HT-29 (cell line): ENCODE measurements around the gene IL7R. TPM values are rescaled to one million over a fixed set of nuclear protein-coding genes. Genes with fewer than 3 reads are reported as not detected.
"Not testable (repeated sequence)": the region's sequence is repeated elsewhere in the genome, so short reads cannot be mapped to it uniquely, and the experiment has no call there.

Source experiments
- DNase-seq: peaks from one replicate; pipeline ENCODE4 v3.0.0-alpha.2; 2015; ENCODE audit warnings: low spot score
- total RNA-seq: library from RNA; depleted of rRNA; stranded (reverse); fragments of >200 nt; shearing (Covaris generic); gene quantifications from 2 replicates; pipeline ENCODE4 v1.2.3, GENCODE V29; 2014

Gene IL7R
- total RNA-seq, 1 experiment from 2014 or later = not detected

DNA sequence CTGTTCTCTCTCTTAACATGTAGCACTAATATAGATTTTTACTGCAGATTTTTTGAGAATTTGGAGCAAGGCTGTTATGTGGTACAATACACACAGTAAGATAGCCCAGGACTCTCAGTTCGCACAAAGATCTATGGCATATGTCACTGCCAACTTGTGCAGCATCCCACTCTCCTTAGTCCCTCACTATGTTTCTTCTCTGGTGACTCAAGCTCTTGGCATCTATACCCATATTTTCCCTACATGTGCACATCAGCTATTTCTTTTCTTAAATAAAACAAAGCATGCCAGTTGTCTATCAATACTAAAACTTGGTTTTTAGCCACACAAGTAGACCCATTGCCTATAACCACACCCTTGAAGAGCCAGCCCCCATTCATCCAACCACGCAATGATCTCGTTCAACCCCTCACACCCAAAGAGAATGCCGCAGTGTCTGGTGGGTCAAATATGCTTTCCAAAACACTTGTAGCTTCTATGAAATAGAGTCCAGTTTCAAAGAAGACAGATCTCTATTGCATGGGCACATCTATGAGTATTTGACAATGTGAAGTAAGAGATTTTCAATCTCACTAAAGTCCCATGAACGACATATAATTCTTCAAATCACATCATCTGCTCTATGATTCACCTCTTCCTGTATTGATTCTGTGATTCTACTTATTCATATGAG is 18.2 kb upstream of the IL7R start:
- DNase-seq = no peak

DNA sequence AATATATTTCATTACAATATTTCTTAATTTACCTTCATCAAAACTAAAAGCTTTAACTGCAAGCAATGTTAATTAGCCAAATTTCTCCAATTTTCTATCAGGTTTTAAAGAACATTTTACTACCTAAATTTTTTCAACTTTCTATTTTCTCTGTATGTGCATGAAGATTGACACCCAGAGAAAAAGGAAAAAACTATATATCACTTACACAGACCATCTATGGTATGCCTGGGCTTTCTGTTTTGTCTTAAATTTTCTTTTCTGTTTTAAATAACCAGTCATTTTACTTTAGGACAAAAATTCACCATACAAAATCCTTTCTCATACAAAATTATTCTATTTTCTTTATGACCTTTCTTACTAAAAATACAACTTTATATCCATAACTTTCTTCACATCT is 13.8 kb upstream of the IL7R start:
- DNase-seq = no peak

DNA sequence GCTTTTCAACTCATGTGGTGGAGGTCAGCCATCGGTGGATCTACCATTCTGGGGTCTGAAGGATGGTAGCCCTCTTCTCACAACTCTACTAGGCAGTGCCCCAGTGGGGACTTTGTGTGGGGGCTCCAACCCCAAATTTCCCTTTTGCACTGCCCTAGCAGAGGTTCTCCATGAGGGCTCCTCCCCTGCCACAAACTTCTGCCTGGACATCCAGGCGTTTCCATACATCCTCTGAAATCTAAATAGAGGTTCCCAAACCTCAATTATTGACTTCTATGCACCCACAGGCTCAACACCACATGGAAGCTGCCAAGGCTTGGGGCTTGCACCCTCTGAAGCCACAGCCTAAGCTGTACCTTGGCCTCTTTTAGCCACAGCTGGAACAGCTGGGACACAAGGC is 11.2 kb upstream of the IL7R start:
- DNase-seq = not testable (repeated sequence)

DNA sequence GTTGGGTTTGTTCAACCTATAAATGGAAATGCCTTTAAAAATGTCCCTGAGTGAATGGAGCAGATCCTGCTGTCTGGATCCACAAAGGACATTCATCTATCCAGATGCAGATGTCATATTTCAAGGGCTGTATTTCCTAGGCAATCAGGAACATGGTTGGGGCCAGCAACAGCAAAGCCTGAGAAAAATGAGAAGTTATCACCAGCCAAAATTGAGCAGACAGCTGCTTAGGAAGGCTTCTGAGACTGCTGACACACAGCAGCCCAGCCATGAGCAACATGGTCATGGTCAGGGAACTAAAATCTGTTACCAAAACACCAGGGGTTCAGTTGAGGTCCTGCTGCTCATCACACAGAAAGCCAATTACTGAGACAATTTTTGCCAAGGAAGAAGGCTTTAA is 9.2 kb upstream of the IL7R start:
- no peak for DNase-seq

DNA sequence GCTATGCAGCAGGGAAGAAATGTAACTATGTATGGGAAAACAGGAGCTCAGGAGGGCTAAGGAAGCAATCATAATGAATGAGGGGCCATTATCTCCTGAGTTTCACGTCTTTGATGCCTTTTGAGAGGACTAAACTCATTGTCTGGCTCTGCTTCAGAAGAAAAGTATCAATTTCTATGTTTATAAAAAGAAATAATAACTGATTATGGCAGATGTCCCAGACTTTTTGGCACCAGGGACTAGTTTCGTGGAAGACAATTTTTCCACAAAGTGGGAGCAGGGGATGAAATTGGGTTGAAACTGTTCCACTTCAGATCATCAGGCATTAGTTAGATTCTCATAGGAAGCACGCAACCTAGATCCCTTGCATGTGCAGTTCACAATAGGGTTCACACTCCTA is 8.7 kb upstream of the IL7R start:
- DNase-seq = no peak

DNA sequence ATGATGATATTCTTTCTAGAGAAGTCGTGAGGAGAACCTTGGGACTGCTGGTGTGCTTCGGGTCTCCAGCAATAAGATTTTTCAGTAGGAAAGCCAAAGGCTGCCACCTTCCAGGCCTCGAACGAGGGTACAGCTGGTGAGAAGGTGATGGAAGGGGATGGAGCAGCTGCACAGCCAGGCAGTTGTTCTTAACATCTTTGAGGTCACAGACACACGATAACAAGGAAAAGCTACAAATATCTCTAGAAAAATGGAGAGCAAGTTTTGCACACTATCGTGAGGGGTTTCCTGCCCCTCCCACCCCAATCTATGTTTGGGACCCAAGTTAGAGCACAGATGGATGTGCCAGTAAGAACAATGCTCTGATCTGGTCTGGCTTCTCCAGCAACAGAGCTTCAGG is 6.8 kb upstream of the IL7R start:
- DNase-seq = no peak

DNA sequence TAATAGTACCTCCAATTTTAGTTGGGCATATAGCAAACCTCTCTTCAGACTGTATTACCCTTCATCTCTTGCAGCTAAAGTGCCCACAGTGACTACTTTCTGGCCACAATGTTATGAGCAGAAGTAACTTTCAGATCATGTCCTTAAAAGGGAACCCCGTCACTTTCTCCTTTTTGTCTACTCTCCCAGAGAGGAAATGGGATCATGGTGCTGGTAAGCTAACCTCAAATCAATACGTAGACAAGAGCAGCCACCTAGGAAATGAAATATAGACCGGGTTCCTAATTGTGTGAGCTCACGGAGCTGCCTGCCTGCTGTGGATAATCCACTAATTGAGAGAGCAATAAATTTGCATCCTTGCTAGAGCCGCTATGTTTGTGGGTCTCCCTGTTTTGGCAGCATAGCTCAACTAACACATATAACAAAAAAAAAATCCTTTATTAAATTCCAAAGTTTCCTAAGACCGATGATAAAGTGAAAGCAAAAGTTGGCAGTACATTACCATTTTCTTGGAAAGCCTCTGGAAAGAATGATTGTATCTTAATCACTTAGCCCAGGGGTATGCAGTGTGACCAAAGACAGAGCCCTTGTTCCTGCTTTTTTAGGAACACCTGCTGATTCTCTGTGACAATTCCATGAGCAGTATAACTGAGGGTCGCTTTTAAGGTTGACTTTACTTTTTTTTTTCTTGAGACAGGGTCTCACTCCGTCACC is 5.6 kb upstream of the IL7R start:
- DNase-seq = no peak

DNA sequence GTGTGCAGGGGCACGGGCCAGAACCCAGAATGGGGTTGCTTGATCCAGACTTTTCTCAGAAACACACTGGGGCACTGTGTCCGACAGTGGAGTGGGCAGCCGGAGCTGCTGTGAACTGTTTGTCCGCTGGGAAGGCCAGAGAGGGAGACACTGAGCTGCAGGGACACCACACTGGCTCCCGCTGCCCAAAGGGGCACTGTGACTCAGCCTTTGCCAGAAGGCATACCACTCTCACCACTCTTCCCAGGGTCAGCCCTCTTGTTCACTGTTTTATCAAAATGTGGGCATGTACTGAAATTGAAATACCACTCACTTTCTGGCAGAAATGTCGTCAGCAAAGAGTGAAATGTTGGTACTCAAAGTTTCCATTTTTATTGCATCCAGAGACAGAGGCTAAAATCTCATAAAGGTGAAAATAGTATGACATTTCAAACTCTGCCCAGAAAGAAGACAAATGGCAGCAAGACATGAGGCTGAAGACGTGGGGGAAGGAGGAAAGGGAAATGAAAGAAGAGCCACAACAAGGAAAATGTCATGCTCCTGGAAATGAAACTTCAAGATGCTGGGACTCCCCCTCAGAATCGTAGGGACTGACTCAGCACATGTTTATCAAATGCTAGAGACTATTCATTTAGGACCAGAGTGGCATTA is 4.5 kb upstream of the IL7R start:
- no peak for DNase-seq

DNA sequence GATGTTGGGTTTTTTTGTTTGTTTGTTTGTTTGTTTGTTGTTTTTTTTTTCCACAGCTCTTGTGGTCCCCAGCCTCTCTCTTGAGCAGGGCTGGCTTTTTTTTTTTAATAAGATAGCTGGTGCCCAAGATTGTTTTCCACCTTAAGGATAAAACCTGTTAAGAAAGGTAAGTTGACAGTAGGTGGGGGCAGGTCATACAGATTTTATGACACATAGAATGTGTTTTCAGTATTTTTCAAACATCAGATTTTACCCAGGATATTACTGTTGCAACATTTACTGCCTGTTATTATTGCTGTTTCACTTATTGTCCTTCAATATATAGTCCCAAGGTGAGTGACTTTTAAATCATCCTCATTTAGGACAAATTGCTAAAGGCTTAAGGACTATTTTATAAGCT is 3.9 kb upstream of the IL7R start:
- no peak for DNase-seq

DNA sequence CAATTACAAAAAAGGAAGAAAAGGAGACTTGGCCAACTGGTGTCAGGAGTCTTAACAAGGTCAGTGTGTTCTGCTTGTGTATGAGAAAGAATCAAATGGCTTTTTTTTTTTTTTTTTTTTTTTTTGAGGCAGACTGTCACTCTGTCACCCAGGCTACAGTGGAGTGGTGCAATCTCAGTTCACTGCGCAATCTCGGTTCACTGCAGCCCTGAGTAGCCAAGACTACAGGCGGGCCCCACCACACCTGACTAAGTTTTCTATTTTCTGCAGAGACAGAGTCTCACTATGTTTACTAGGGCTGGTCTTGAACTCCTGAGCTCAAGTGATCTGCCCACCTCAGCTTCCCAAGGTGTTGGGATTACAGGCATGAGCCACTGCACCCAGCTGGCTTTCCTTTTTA is 3.1 kb upstream of the IL7R start:
- no peak for DNase-seq

DNA sequence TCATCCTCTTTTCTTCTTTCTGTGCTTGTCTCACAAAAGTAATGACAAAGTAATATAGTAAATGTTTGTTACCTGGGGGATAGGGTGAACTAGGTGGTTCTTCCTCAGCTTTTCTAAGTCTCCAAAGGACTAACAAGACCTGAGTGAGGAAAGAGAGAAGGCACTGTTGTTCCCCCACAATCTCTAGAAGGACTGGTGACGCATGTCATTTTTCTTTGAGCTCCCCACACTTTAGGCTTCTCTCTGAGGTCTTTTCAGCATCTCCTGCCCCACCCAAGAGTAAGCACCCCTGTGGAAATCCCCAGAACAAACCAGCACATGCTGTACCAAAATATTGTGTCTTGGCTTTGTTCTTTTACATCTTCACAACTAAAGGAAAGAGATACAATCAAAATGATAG is 2.4 kb upstream of the IL7R start:
- no peak for DNase-seq

DNA sequence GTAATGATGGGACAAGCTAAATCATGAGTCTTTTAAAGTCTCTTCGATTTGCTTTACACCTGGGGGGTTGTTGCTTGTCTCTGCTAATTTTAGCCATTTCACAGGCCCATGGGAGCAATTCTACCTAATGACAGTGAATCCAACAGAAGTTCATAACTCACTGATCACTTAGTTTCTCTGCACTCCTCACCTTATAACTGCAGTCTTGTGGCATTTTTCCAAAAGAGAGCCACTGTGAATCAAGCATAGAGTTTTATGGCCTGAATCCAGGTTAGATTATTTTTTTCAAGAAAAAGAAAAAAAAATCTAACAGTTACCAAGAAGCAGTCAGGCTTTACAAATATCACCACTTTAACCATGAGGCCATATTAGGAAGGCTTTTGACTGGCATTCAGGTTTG is 1.5 kb upstream of the IL7R start:
- no peak for DNase-seq

DNA sequence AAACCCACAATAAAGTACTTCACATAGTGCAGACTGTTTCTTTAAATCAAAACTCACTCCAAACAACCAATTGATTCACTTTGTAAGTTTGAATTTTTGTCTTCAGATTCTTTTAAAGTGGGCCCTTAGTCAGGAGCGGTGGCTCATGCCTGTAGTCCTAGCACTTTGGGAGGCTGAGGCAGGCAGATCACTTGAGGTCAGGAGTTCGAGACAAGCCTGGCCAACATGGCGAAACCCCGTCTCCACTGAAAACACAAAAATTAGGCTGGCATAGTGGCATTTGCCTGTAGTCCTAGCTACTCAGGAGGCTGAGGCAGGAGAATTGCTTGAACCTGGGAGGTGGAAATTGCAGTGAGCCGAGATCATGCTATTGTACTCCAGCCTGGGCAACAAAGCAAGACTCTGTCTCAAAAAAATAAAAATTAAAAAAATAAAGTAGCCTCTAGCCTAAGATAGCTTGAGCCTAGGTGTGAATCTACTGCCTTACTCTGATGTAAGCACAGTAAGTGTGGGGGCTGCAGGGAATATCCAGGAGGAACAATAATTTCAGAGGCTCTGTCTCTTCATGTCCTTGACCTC is 416 bp upstream of the IL7R start:
- DNase-seq = not testable (repeated sequence)

DNA sequence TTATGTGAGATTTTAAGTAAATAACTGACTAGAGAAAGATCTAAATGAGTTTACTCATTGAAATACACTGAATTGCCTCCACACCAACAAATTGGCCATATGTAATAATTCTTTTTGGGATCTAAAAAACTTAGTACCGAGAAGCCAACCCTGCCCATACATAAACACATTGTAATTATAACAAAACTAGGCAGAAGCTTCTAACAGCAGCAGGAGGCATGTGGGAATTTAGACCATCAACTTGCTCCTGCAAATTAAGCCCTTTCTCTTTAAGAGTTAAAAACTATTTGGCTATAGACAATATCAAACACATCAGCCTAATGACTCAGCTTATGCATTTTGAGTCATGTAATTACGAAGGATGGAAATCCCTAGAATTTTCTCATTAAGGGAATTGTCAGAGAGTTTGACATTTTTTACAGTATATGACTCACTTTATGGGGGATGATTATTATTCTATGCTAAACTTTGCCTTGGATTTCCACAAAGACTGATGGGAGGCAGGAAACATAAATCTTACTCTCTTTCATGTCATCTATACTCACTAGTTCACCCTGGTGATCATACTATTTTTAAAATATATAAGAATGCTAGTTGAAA is 1.0 kb downstream of the IL7R start:
- no peak for DNase-seq

DNA sequence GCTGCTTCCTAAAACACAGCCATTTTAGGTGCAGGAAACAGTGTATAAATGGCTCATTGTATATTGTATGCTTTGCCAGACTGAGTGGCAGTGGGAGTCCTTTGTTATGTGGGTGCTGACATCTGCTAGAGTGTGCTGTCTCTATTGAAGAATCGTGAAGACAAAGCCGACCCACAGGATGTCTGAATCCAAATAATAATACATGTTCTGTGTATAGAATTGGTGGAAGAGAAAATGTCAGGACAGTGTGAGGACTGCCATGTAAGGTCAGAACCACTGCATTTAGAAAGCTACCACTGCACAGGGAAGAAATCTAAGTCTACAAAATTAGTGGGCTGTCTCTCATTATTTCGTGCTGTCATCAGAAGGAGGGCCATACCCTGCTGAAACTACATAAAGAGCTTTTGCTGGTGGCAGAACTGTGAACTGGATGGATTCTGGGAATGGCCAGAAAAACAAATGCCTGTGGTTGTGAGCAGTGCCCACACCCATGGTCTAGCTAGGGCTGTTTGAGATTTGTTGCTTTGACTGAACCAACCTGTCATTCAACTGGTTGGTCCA is 2.5 kb downstream of the IL7R start:
- peak; percentile 16 for DNase-seq

DNA sequence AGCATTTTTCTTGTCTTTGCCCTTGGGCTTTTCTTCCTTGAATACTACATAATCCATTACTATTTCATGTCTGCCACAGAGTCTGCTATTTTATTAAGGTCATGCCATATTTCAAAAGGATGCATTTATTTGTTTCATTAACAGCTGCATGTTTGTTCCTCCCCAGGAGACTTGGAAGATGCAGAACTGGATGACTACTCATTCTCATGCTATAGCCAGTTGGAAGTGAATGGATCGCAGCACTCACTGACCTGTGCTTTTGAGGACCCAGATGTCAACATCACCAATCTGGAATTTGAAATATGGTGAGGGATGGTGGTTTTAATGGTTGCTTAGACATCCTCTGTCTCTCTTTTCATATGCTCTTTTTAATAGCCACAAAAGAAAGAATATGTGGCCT is 4.0 kb downstream of the IL7R start:
- no peak for DNase-seq

DNA sequence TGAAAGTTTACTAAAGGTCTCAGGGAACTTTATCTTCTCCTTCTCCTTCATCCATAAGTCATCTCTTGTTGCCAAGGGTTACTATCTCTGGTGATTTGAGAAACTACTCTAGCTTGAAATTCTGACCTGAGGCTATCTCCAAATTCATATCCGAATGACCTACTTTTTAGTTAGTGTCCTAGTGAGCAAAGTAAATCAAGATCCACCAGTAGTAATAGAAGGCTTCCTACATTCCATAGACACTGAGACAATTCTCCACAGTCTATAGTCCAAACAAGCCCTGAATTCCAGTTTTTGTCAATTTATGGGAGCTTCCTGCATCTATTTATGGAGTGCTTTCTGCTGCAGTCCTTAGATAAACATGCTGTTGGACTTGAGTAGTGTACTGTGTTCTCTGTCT is 5.0 kb downstream of the IL7R start:
- no peak for DNase-seq

DNA sequence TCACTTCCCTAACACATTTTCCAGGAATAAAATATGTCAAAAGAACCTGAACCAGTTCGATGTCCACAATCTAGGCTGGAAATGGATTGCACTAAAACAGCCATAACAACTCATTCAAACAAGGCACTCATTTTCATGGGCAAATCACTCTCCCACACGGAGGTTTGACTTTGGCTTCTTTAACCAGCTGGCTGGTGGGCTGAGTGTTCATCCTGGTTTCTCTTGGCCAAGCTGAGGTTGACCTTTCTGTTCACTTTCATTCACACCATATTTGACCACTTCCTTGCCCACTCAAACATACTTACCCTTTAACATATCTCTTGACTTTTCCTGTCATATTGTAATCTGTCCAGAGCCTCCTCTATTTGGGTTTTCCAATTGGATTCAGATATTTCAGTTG is 5.4 kb downstream of the IL7R start:
- no peak for DNase-seq

DNA sequence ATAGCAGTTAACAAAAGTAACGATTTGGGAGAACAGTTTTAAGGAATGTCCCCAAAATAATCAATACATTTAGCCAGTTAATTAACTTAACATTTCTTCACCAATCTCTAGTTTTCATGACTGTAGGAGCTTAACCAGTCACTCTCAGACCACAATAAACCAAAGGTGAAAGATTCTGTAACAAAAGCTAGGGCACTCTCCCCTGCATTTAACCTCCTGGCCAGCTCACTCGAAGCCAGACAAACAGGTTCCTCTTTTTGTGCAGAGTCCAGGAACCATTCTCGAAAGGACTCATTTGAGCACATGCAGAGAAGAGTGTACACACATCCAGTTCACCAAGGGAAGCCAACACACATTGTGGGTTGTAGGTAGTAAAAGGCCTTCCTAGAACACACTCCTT is 6.5 kb downstream of the IL7R start:
- DNase-seq = peak; percentile 38

DNA sequence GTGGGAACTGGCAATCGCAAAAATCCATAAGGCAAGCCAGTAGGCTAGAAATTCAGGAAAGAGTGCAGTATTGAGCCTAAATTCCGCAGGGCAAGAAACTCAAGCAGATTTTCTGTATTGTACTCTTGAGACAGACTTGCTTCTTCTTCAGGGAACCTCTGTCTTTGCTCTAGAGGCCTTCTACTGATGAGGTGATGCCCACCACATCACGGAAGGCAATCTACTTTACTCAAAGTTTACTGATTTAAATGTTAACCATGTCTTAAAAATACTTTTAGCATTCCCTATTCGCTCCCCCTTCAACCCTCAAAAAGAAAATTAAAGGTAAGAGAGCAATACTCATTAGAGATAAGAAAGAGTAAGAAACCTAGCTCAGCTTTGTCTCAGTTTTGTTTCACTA is 11.3 kb downstream of the IL7R start:
- no peak for DNase-seq

DNA sequence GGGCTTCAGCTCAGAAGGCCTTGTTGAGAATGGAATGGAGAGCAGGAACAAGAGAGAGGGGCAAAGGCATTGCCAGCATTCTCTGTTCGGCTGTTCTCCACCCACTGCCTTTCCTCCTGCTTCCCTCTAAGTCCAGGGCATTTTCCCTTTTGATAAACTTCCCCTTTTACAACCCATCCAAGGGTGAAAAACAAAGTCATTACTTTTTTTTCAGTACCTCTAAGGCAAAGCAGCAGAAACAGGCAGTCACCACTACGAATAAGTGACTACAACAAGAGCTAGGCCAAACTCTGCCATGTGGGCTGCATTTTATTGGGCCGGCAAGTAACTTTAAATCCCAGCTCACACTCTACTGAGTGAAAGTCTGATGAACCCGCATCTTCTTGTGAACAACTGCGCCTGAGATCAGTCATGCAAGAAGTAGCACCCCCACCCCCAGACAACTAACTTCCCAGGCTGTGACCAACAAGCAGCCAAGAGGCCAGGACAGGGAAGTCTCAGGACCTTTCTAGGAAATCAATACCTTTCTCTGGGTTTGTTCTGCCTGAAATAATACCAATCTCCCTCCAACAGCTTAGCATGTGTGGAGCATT is 13.1 kb downstream of the IL7R start:
- DNase-seq = no peak

DNA sequence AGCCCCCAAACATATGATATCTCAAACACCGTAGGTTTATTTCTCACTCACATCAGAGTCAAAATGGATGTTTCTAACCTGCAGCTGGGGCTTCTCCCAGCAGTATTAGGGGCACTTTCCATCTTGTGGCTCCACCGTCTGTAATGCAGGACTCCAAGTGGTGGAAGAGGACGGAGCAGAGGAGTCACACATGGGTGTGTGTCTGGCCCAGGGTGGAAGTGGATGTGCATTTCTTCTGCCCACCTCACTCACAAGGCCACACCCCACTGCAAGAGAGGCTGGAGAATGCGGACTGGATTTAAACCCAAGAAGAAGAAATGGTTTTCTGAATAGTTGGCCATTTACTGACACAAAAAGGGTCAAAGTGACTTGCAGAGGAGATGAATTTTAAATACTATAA is 13.9 kb downstream of the IL7R start:
- no peak for DNase-seq
